Kidney epithelial cell (primary cell): ENCODE data around the gene ATAT1. TPM values are rescaled to one million over a fixed set of nuclear protein-coding genes. Genes with fewer than 3 reads are reported as not detected.

Experiments used
- DNase-seq: peaks from one replicate; pipeline ENCODE4 v3.0.0-alpha.2; 2010; ENCODE audit warnings: low read depth
- H3K27me3 ChIP-seq: 2 replicates; pipeline ENCODE4 v1.6.0; 2011; ENCODE audit warnings: low read length; ENCODE audit not compliant: control insufficient read depth, insufficient read depth
- H3K36me3 ChIP-seq: 2 replicates; pipeline ENCODE4 v1.5.1; 2011; ENCODE audit warnings: low read length; ENCODE audit not compliant: control insufficient read depth, insufficient read depth
- H3K4me3 ChIP-seq: 2 replicates; pipeline ENCODE4 v1.5.1; 2011; ENCODE audit warnings: low read depth, mild to moderate bottlenecking, control low read depth, low read length
- total RNA-seq: library from RNA; depleted of rRNA; stranded (reverse); fragments of >200 nt; gene quantifications from 2 replicates; pipeline ENCODE4 v1.2.3, GENCODE V29; 2015
- TF ChIP-seq, protein P1 (sequence below): IDR thresholded peaks from 2 replicates; pipeline ENCODE4 v1.5.1; 2011; ENCODE audit warnings: mild to moderate bottlenecking, moderate library complexity, low read length, control low read depth, inconsistent platforms; ENCODE audit not compliant: insufficient read depth, poor library complexity, severe bottlenecking

The ATAT1 gene
- total RNA-seq, 1 donor from 2014 or later: 8.5 TPM

- peaks cover 3% of the 10 kb centered on the region for H3K36me3 ChIP-seq
- no peak for DNase-seq
- no peaks in the 10 kb centered on the region for H3K27me3 ChIP-seq
- no peak overlapping the region for H3K4me3 ChIP-seq
- TF ChIP-seq, protein P1, sequence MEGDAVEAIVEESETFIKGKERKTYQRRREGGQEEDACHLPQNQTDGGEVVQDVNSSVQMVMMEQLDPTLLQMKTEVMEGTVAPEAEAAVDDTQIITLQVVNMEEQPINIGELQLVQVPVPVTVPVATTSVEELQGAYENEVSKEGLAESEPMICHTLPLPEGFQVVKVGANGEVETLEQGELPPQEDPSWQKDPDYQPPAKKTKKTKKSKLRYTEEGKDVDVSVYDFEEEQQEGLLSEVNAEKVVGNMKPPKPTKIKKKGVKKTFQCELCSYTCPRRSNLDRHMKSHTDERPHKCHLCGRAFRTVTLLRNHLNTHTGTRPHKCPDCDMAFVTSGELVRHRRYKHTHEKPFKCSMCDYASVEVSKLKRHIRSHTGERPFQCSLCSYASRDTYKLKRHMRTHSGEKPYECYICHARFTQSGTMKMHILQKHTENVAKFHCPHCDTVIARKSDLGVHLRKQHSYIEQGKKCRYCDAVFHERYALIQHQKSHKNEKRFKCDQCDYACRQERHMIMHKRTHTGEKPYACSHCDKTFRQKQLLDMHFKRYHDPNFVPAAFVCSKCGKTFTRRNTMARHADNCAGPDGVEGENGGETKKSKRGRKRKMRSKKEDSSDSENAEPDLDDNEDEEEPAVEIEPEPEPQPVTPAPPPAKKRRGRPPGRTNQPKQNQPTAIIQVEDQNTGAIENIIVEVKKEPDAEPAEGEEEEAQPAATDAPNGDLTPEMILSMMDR: no peak
These were observed 14.8 kb upstream of the ATAT1 start for GRCh38 chr6:30611856-30612194.

- peaks cover 4% of the 10 kb centered on the region for H3K36me3 ChIP-seq
- H3K4me3 ChIP-seq: no peak overlapping the region
- no peak for DNase-seq
- TF ChIP-seq, protein P1: peak; percentile 43
- H3K27me3 ChIP-seq: no peaks in the 10 kb centered on the region
These were observed 14.5 kb upstream of the ATAT1 start for GRCh38 chr6:30612213-30612612.

DNA sequence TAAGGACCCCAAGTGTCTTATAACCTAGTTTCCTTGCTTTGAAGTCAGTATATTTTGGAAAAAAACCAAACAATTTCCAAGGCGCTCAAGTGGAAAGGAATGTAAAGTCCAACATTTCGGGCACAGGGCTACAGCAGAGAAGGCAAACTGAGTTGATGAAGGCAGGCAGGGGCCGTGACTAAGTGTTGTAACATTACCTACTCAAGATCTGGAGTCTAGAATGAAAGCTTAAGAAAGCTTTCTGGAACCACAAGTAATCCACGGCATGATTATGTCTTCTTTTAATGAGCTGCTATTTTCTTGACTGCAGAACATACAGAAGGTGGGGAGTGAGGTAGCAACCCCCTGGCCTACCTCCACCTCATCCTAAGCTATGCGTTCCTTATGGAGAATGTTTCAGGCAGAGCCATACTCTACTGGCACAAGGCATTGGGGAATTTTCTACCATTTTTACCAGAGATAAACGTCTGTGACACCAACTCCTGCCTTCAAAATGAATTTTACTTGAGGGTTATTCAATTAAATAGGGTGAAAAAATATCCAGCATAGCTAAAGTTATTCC, 13.9 kb upstream of the ATAT1 start:
- H3K36me3 ChIP-seq: peaks cover 2% of the 10 kb centered on the region
- DNase-seq: no peak
- TF ChIP-seq, protein P1: no peak
- H3K27me3 ChIP-seq: no peaks in the 10 kb centered on the region
- no peak overlapping the region for H3K4me3 ChIP-seq

- no peak overlapping the region for H3K4me3 ChIP-seq
- H3K27me3 ChIP-seq: no peaks in the 10 kb centered on the region
- TF ChIP-seq, protein P1: no peak
- no peak for DNase-seq
- H3K36me3 ChIP-seq: peaks cover 2% of the 10 kb centered on the region
These were observed 13.2 kb upstream of the ATAT1 start for GRCh38 chr6:30613251-30614043.

DNA sequence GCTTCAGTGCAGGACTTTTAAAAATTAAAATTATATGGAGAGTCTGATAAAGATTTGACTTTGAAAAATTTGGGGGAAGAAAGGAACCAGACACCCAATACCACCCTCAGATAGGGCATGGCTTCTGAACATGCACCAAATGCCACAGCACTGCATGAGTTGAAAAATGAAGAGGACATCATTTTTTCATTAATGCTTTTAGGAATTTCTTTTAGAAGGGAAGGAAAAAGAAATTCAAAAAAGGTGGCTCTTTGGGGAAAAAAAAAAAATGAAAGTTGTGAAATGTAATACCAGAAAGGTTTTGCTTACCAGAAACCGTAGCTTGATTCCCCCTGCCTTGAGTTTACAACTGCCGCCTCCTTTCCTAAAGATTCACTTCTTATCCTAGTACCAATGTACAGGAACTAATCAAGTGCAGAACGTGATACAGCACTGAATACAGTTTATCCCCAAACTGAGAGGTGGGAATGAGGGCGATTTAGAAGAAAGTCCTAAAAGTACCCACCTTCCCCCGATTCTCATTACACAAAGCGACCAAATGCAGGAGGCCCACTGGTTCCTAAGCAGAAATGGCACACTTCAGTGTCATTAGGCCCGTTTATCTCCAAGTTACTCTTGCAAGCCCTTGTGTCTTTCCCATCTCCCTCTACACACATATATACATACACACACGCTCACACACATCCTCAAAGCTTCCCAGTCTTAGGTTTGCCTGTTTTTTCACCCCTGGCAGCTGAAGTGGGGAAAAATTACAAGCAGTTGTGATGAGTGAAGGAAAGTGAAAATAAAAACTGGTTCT, 12.4 kb upstream of the ATAT1 start:
- Histone ChIP-seq H3K4me3 (peak overlapping the region; percentile 33), H3K27me3 (no peaks in the 10 kb centered on the region), H3K36me3 (peaks cover 2% of the 10 kb centered on the region)
- DNase-seq: no peak
- TF ChIP-seq, protein P1: no peak
